H1 (cell line): ENCODE measurements around the gene ACAP1. TPM values are rescaled to one million over a fixed set of nuclear protein-coding genes. Genes with fewer than 3 reads are reported as not detected.

Source experiments
- CTCF ChIA-PET: fragments of 300-600 bp; sonication (Branson Sonifier 250); formaldehyde crosslinking; loops from one replicate; lab custom pipeline; 2021; ENCODE audit not compliant: partially characterized antibody; lab: Charles Lee
- POLR2A ChIA-PET: fragments of 300-600 bp; sonication (Branson Sonifier 250); formaldehyde crosslinking; loops from one replicate; lab custom pipeline; 2021; ENCODE audit warnings: inconsistent platforms; ENCODE audit not compliant: partially characterized antibody; lab: Charles Lee
- DNase-seq, 2 experiments: peaks; one replicate each; pipeline versions ENCODE4 v3.0.0 to v3.0.0-alpha.2; 2010 to 2022; ENCODE audit warnings: low spot score in 2 of 2, low read depth in 1 of 2, mixed read lengths in 1 of 2
- FAIRE-seq: peaks from 2 replicates; lab custom pipeline; 2011; peaks lifted over from hg19 to GRCh38; lab: Jason Lieb, UNC
- H2AFZ ChIP-seq: 2 replicates; pipeline ENCODE4 v1.8.1; 2012; ENCODE audit warnings: low read length, inconsistent platforms
- H2AK5ac ChIP-seq: 2 replicates; pipeline ENCODE4 v1.6.1; 2013; ENCODE audit warnings: low read depth, low read length
- H2BK120ac ChIP-seq: replicated peaks from 2 replicates; pipeline ENCODE3; 2013; ENCODE audit warnings: low read depth, low read length, inconsistent platforms
- H2BK12ac ChIP-seq: 2 replicates; pipeline ENCODE4 v1.6.1; 2013; ENCODE audit warnings: low read depth, low read length
- H2BK15ac ChIP-seq: 2 replicates; pipeline ENCODE4 v1.6.1; 2013; ENCODE audit warnings: low read length
- H2BK20ac ChIP-seq: 2 replicates; pipeline ENCODE4 v1.6.1; 2013; ENCODE audit warnings: low read length
- H2BK5ac ChIP-seq: 2 replicates; pipeline ENCODE4 v1.6.1; 2013; ENCODE audit warnings: low read depth, low read length
- H3K14ac ChIP-seq: 2 replicates; pipeline ENCODE4 v1.6.1; 2013; ENCODE audit warnings: inconsistent platforms; ENCODE audit not compliant: insufficient read length
- H3K18ac ChIP-seq: 2 replicates; pipeline ENCODE4 v1.6.1; 2013; ENCODE audit warnings: low read length; ENCODE audit errors: extremely low read depth
- H3K23ac ChIP-seq: 2 replicates; pipeline ENCODE4 v1.6.1; 2013; ENCODE audit warnings: inconsistent platforms; ENCODE audit not compliant: insufficient read length
- H3K23me2 ChIP-seq: 2 replicates; pipeline ENCODE4 v1.6.1; 2013; ENCODE audit warnings: low read depth, low read length
- H3K27ac ChIP-seq: 2 replicates; pipeline ENCODE4 v1.6.1; 2011; ENCODE audit warnings: low read depth, low read length, inconsistent platforms
- H3K27me3 ChIP-seq, 4 experiments: replicated peaks in 1 of 4; 1 replicate in 1 of 4; 2 replicates in 3 of 4; pipeline versions ENCODE4 v1.6.1 to v1.8.1; 2011 to 2013; ENCODE audit warnings: low read length in 3 of 4, mild to moderate bottlenecking in 3 of 4, inconsistent platforms in 2 of 4, mixed read lengths in 2 of 4, moderate library complexity in 1 of 4; ENCODE audit not compliant: control insufficient read depth in 3 of 4, insufficient read depth in 3 of 4; ENCODE audit errors: extremely low read depth in 1 of 4
- H3K36me3 ChIP-seq, 4 experiments: 2 replicates each; pipeline versions ENCODE4 v1.6.1 to v1.8.1; 2011 to 2013; ENCODE audit warnings: mild to moderate bottlenecking in 4 of 4, low read length in 3 of 4, moderate library complexity in 2 of 4, control low read depth in 1 of 4, inconsistent platforms in 1 of 4; ENCODE audit not compliant: insufficient read depth in 4 of 4, control insufficient read depth in 2 of 4
- H3K4ac ChIP-seq: replicated peaks from 2 replicates; pipeline ENCODE3; 2013; ENCODE audit warnings: low read length, low read depth, mixed read lengths, inconsistent platforms; ENCODE audit not compliant: insufficient read length
- H3K4me1 ChIP-seq, 4 experiments: replicated peaks in 1 of 4; 1 replicate in 1 of 4; 2 replicates in 3 of 4; pipeline versions ENCODE4 v1.6.1 to v1.8.1; 2011 to 2013; ENCODE audit warnings: low read length in 3 of 4, inconsistent platforms in 2 of 4, mixed read lengths in 1 of 4; ENCODE audit not compliant: insufficient read depth in 4 of 4, control insufficient read depth in 3 of 4
- H3K4me2 ChIP-seq, 2 experiments: 2 replicates each; pipeline versions ENCODE4 v1.6.1 to v1.8.1; 2011 to 2013; ENCODE audit warnings: low read depth in 2 of 2, low read length in 2 of 2, control low read depth in 1 of 2, inconsistent platforms in 1 of 2, mild to moderate bottlenecking in 1 of 2; ENCODE audit not compliant: insufficient read depth in 1 of 2
- H3K4me3 ChIP-seq, 4 experiments: fragments of 200-600, 300-600 bp in 1 of 4; sonication (generic), shearing (Covaris generic), sonication (Bioruptor Twin) in 1 of 4; 2 replicates each; pipeline versions ENCODE4 v1.5.1 to v1.8.1; 2011 to 2016; ENCODE audit warnings: low read length in 4 of 4, low read depth in 3 of 4, control low read depth in 2 of 4, inconsistent platforms in 2 of 4, mild to moderate bottlenecking in 2 of 4, mixed read lengths in 1 of 4, moderate library complexity in 1 of 4; ENCODE audit not compliant: insufficient read depth in 2 of 4; ENCODE audit errors: extremely low read depth in 1 of 4
- H3K56ac ChIP-seq: replicated peaks from 2 replicates; pipeline ENCODE3; 2013; ENCODE audit warnings: low read depth, mild to moderate bottlenecking, mixed read lengths, low read length, inconsistent platforms; ENCODE audit not compliant: insufficient read length
- H3K79me1 ChIP-seq: 2 replicates; pipeline ENCODE4 v1.6.1; 2013; ENCODE audit warnings: low read depth, low read length, control low read depth
- H3K79me2 ChIP-seq, 2 experiments: 2 replicates each; pipeline versions ENCODE4 v1.6.1 to v1.8.1; 2012 to 2013; ENCODE audit warnings: low read length in 2 of 2, mild to moderate bottlenecking in 2 of 2, inconsistent platforms in 1 of 2; ENCODE audit not compliant: insufficient read depth in 2 of 2, control insufficient read depth in 1 of 2
- H3K9ac ChIP-seq, 4 experiments: replicated peaks in 1 of 4; 1 replicate in 1 of 4; 2 replicates in 3 of 4; pipeline versions ENCODE4 v1.6.1 to v1.8.1; 2011 to 2013; ENCODE audit warnings: low read depth in 3 of 4, low read length in 3 of 4, control low read depth in 2 of 4, mild to moderate bottlenecking in 2 of 4, moderate library complexity in 2 of 4, inconsistent platforms in 1 of 4; ENCODE audit errors: extremely low read depth in 1 of 4
- H3K9me3 ChIP-seq, 2 experiments: 2 replicates each; pipeline versions ENCODE4 v1.6.1 to v1.8.1; 2012 to 2013; ENCODE audit warnings: mild to moderate bottlenecking in 2 of 2, moderate library complexity in 2 of 2, control low read depth in 1 of 2, inconsistent platforms in 1 of 2, low read depth in 1 of 2, low read length in 1 of 2, mixed read lengths in 1 of 2; ENCODE audit not compliant: insufficient read depth in 2 of 2
- H4K20me1 ChIP-seq, 2 experiments: replicated peaks in 1 of 2; 2 replicates each; pipeline versions ENCODE3 to v1.8.1; 2011 to 2013; ENCODE audit warnings: inconsistent platforms in 2 of 2, low read length in 2 of 2, mild to moderate bottlenecking in 1 of 2; ENCODE audit not compliant: insufficient read depth in 2 of 2, control insufficient read depth in 1 of 2
- H4K5ac ChIP-seq: 2 replicates; pipeline ENCODE4 v1.6.1; 2013; ENCODE audit warnings: low read length, low read depth, mixed read lengths, inconsistent platforms; ENCODE audit not compliant: insufficient read length
- H4K8ac ChIP-seq: 2 replicates; pipeline ENCODE4 v1.8.0; 2013; ENCODE audit warnings: mild to moderate bottlenecking, moderate library complexity, low read length, inconsistent platforms; ENCODE audit not compliant: insufficient read depth; ENCODE audit errors: extremely low read depth
- H4K91ac ChIP-seq: replicated peaks from 2 replicates; pipeline ENCODE3; 2013; ENCODE audit warnings: low read length, mixed read lengths, inconsistent platforms; ENCODE audit not compliant: insufficient read length
- BACH1 ChIP-seq: IDR thresholded peaks from 2 replicates; pipeline ENCODE4 v1.6.1; 2012; ENCODE audit warnings: low read length, improper control_type of control experiment
- FOSL1 ChIP-seq: IDR thresholded peaks from 2 replicates; pipeline ENCODE4 v1.6.1; 2011; ENCODE audit warnings: mild to moderate bottlenecking, low read depth, low read length, moderate library complexity; ENCODE audit not compliant: insufficient read depth
- POLR2AphosphoS5 ChIP-seq: IDR thresholded peaks from 2 replicates; pipeline ENCODE4 v1.6.1; 2011; ENCODE audit warnings: low read depth, low read length
- WGBS, 2 experiments: shearing (Covaris generic) in 1 of 2; methylation state at CpG; one replicate each; pipeline versions ENCODE4 v1.1.6 to v1.1.7; 2013 to 2015; ENCODE audit warnings: low lambda C conversion rate in 2 of 2, mixed read lengths in 2 of 2, inconsistent platforms in 1 of 2, low coverage in 1 of 2, missing lambda C conversion rate in 1 of 2; ENCODE audit not compliant: insufficient replicate concordance in 2 of 2, insufficient coverage in 1 of 2, insufficient read length in 1 of 2; ENCODE audit errors: extremely low coverage in 1 of 2, missing lambda C conversion rate in 1 of 2; 5-methylcytosine and 5-hydroxymethylcytosine counted together
- polyA plus RNA-seq, 7 experiments: library from polyadenylated mRNA; depleted of rRNA in 3 of 7; stranded (reverse) in 5 of 7; unstranded in 2 of 7; fragments of >200 nt in 5 of 7; fragments of 200-250 nt in 2 of 7; gene quantifications; 1 replicate in 5 of 7; 2 replicates in 1 of 7; 4 replicates in 1 of 7; pipeline versions ENCODE4 v1.2.1 to v1.2.3, GENCODE V29; 2011 to 2013; ENCODE audit warnings: missing spikeins in 2 of 7, mixed read lengths in 2 of 7
- total RNA-seq: library from RNA; stranded (reverse); fragmentation: NEBNext Ultra II Directional; extraction: Animal tissue kit (Norgen Biotek cat#: 25700); gene quantifications from 2 replicates; pipeline ENCODE4 v1.2.1, GENCODE V29; 2021

ACAP1 gene
- total and polyA plus RNA-seq, 2 of the 8 experiments (the other 6 are each of a cell fraction or from before 2014, with no cell fraction given), result 11.9 to 45.1 TPM

- Histone ChIP-seq H3K4me1 (peaks cover 0 to 5% (median 3%) of the 10 kb centered on the region in 4 experiments; a peak in 4 of 7 replicates), H4K91ac (peak overlapping the region; percentile 23), H3K56ac (peak overlapping the region; percentile 40), H3K23ac (no peak overlapping the region), H4K5ac (peak overlapping the region; percentile 51), H3K9me3 (no peaks in the 10 kb centered on the region), H2BK12ac (no peak overlapping the region), H3K4me2 (peak overlapping the region; percentile 67 to 91), H2BK120ac (no peak overlapping the region), H4K20me1 (peaks cover 10 to 12% of the 10 kb centered on the region in 2 experiments), H3K9ac (peak overlapping the region; percentile 39 to 89 (median 68); a peak in 6 of 7 replicates), H3K4ac (peak overlapping the region; percentile 83), H3K18ac (no peak overlapping the region; the same call in 1 of the 2 replicates), H2AFZ (no peak overlapping the region), H3K14ac (no peak overlapping the region), H3K27ac (peak overlapping the region; percentile 61; the same call in 1 of the 2 replicates), H3K36me3 (peaks cover 24 to 58% (median 40%) of the 10 kb centered on the region in 4 experiments), H3K4me3 (peak overlapping the region; percentile 55 to 95 (median 70)), H2BK20ac (no peak overlapping the region), H2BK5ac (no peak overlapping the region; the same call in 1 of the 2 replicates), H2AK5ac (no peak overlapping the region), H4K8ac (peak overlapping the region; percentile 97; the same call in 1 of the 2 replicates), H3K79me2 (peaks cover 0 to 16% of the 10 kb centered on the region in 2 experiments; a peak in 2 of 4 replicates), H2BK15ac (no peak overlapping the region), H3K27me3 (no peaks in the 10 kb centered on the region), H3K23me2 (no peaks in the 10 kb centered on the region; the same call in 1 of the 2 replicates), H3K79me1 (peaks cover 4% of the 10 kb centered on the region; the same call in 1 of the 2 replicates)
- no peak for DNase-seq
- ChIA-PET CTCF (interaction anchor here (0.6 to 3.0 kb wide), 5 partner anchors 9 to 300 kb away, joined by 3 to 17 read pairs (median 4); partner anchors contain the start of gene SLC2A4), POLR2A (interaction anchor here (0.6 to 11.3 kb wide), 24 partner anchors 10 to 258 kb away, joined by 3 to 223 read pairs (median 7); partner anchors contain the start of genes ACADVL, ACAP1, CLDN7 and DLG4)
- FAIRE-seq, result no peak
- TF ChIP-seq POLR2AphosphoS5 (0 out of 2 replicates have a peak, but pooled peaks have one; percentile 13), FOSL1 (no peak), BACH1 (no peak)
- whole genome bisulfite sequencing, 2 experiments, result 74% methylated on average over 18 of the region's 30 CpGs; no CpG with 5 or more reads in 1 of the 2 experiments
Measured at GRCh38 chr17:7315570-7316235, 20.6 kb upstream of the ACAP1 start.
